ENCODE results near the gene NKG7.
A peak's percentile ranks its signal among the peaks of the same experiment; 100 is the strongest.
"Not testable (repeated sequence)": the region's sequence is repeated elsewhere in the genome, so short reads cannot be mapped to it uniquely, and the experiment has no call there.

The NKG7 gene, protein sequence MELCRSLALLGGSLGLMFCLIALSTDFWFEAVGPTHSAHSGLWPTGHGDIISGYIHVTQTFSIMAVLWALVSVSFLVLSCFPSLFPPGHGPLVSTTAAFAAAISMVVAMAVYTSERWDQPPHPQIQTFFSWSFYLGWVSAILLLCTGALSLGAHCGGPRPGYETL

GRCh38 chr19:51372649-51373504 lies at the start of gene NKG7:
NKG7 (minus strand) TSS chr19:51372654; CDS start chr19:51372535, 119 bp downstream.
- DNase-seq: peak; percentile 90

DNA sequence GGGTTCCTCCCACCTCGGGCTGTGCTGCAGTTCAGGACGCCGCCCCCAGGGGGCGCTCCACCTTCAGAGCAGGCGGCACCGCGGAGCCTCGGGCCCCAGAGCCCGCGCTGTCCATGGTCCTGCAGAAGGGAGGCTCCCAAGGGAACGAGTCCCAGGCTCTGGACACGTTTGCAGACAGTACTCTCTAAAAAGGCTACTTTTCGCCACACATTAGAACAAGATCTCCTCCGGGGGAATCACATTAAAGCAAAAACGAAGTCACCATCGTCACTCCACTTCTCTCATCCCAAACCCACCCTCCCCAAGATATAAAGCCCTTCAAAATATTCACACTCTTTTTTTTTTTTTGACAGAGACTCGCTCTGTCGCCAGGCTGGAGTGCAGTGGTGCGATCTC lies 49.6 kb upstream of the NKG7 start:
- peak; percentile 93 for DNase-seq

DNA sequence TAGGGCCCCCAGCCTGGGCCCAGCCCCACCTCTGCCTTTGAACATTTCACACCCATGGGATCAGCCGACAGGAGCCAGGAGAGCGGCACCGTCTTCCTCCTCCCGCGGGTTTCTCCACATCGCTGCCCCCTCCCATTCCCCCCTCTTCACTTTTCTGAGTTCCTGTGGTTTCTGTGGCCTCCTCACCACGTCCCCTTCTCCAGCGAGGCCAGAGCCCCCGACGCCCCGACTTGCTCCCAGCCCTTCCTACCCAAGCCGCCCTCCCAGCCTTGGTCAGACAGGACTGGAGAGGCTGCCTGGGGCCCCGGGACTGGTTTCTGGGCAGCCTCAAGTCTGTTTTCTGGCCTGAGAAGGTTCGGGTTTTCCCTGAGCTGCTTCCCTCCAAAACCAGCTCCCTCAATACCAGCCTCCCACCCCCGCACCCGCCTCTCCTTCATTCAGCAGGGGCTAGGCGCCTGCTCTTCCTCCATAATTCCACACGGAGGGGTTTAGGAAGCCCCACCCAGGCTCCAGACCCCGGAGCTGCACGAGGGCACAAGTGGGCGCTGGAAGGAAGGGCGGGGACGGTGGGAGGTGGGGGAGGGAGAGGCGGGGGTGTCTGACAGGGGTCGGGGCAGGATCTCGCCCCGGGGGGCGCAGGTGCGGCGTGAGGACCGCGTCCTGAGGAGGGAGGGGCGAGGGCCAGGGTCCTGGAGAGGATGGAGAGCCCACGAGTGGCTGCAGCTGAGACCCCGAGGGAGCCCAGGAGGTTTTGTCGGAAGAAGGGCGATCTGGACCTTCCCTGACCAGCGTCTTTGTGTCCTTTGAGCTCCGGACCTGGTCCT lies 49.0 kb upstream of the NKG7 start:
- peak; percentile 33 for DNase-seq

GRCh38 chr19:51420511-51420910 lies 48.1 kb upstream of the NKG7 start:
- not testable (repeated sequence) for DNase-seq

DNA sequence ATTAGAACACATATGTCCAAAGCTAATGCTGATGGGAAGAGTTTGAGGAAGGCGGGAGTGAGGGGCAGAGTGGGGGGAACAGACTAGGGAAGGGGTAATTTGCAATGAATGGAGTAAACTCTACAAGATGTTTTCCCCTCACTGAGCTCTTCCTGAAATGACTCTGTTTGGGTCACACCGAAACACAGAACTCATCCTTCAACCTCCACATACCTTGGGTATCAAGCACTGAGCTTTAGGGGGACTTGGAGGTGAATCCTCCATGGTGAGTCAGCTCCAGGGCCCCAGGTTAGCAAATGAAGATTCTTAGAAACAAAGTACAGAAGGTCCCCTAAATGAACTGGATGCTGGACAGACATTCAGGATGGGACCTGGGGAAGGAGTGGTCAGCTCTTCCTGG lies 46.3 kb upstream of the NKG7 start:
- no peak for DNase-seq

DNA sequence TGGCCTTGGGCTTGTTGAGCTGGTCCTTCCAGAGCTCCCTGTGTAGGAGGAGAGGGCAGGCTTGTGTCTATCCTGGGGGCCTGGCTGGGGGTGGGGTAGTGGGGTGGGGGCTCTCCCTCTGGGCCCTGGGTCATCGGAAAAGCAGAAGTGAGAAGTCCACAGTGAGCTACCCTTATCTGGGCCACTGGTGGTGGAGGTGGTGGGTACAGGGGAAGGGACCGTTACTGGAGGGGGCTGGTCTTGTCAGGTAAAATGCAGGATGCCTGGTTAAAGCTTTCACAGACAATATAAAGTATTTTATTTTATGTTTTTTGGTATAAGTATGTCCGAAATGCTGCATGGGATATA lies 45.3 kb upstream of the NKG7 start:
- no peak for DNase-seq

- peak; percentile 72 for DNase-seq
These were observed 44.8 kb upstream of the NKG7 start, which contains the start of gene SIGLEC10 for GRCh38 chr19:51417107-51417809. SIGLEC10 (minus strand) TSS chr19:51417642; CDS start chr19:51417581, 61 bp downstream.

DNA sequence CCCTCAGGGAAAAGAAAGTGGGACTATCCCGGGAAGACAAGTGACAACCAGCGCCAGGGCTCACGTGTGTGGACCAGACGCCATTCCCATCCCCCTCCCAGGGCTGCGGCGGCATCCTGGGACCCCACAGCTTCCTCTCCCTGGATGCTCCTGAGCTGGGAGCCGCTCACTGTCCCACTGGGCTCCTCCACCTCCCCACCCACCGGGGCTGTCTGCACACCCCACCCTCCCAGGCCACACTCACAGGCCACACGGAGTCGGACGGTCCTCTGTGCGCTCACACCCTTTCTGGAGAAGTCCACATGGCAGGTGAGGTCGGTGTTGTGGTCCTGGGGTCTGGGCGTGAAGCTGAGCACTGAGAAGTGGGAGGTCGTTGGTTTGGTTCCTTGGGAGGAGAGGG lies 44.0 kb upstream of the NKG7 start:
- not testable (repeated sequence) for DNase-seq

DNA sequence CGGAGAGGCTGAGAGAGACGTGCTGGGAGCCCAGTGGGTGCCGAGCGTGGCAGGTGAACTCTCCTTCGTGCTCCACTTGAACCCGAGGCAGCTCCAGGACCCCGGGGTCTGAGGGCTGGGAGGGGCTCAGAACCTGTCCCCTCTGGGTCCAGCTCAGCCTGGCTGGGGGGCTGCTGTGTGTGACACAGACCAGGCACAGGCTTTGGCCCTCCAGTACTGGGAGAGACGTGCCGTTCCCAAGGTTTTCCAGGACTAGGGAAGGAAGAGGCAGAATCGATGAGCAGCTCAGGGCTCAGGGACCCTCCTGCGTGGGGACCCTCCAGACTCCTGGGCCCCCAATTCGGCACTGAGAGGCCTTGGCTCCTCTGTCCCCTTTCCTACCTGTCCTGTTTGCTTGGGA lies 42.7 kb upstream of the NKG7 start:
- DNase-seq: no peak

DNA sequence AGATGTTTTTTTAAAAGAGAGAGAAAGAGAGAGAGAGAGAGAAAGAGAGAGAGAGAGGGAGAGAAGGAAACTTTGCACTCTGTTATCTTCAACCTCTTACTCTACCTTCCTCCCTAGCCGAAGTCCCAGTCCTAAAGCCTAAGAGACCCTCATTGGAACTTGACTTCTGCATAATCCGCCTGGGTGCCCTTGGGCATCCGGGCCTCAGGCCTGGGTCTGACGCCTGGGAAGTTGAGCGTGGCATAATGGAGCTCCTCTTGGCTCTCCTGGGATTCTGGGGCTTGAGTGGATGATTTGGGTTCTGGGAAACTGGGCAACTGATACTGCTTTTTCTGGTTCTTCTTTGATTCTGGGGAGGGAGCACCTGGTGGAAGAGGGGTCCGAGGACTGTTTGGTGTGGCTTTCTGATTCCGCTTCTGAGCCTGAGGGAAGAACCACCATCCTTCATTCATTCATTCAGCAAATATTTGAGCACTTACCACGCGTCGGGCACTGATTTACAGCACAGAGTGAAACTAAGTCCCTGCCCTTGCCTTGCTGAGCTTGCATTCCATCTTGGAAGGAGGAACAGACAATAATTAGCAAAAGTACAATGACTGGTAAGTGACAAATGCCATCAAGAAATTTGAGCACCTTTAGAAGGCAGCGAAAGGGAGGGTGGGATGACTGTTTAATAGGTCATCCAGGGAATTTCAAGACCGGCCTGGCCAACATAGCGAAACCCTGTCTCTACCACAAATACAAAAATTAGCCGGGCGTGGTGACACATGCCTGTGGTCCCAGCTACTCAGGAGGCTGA lies 38.7 kb upstream of the NKG7 start:
- no peak for DNase-seq

DNA sequence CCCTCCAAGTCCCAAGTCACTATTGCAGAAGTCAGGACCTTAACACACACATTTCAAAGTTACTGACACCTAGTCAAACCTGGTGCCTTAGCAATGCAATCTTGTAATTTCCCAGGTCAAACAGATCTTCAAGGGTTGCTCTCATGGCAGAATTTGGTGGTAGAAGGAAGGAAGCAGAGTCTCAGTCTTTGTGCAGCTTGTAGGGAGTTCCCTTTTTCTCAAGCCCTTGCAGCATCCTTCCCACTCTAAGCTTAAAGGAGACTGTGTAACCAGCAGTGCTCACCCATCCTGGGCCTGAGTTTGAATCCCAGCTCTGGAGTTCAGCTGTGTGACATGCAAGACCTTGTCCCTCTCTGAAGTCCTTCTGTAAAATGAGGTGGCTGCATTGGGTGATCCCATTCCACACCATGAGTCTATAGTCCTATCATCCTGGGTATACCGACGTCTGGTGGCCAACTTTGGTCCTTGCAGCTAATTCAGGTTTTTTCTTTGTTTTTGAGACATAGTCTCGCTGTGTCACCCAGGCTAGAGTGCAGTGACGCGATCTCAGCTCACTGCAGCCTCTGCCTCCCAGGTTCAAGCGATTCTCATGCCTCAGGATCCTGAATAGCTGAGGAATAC lies 35.2 kb upstream of the NKG7 start:
- DNase-seq: peak; percentile 34

DNA sequence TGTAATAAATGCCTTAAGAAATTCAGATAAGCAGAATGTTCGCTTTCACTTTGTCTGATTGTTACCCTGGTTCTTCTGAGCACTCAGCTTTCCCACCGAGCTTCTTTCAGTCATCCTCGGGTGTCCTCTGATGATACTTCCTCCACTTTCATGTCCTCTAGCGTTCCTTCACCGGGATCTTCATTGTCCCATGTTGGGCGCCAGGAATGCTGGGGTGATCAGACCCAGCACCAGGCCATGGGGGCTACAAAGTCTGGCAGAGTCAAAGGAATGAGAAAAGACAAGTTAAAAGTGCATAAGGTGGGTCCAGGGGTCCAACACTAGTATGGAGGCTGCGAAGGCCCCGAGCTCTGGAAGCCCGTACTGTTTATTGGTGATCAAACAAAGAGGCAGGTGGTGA lies 29.7 kb upstream of the NKG7 start:
- no peak for DNase-seq

DNA sequence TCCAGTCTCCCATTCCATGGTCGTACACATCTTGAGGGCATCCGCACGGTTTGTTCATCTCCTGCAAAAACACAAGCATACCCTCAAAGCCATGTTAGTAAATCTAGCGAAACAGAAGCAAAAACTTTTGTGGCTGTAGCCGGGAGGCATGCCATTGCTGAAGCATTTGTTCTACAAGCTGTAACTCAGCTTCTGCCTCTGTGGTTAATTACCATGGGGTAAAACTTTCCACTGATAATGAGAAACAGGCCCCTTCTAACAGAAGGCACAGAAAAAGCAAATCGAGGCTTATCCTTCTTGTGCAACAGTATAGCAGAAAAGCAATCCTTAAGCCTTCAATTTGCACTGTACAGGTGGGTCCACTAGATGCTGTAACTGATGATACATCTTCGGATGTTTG lies 27.5 kb upstream of the NKG7 start:
- DNase-seq: not testable (repeated sequence)

- no peak for DNase-seq
These were observed 26.8 kb upstream of the NKG7 start for GRCh38 chr19:51399231-51399630.

- no peak for DNase-seq
These were observed 25.7 kb upstream of the NKG7 start for GRCh38 chr19:51398096-51398704.

DNA sequence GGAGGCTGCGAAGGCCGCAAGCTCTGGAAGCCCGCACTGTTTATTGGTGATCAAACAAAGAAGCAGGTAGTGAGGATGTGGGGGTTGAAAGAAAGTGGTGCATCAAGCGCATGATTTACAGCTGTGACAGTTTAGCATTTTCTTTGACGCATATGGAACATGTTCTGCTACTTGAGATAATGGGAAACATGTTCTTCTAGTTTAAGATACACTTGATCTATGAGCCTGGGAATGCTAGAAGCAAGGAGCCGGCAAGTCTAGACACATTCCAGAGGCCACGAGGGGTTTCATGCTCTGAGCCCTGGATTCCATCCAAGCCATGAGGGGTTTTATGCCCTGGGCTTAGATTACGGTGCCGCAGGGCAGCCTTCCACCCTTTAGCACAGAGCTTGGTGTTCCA lies 25.0 kb upstream of the NKG7 start:
- not testable (repeated sequence) for DNase-seq

- no peak for DNase-seq
These were observed 23.7 kb upstream of the NKG7 start for GRCh38 chr19:51396175-51396574.

- peak; percentile 98 for DNase-seq
These were observed 21.8 kb upstream of the NKG7 start for GRCh38 chr19:51394050-51394836.

GRCh38 chr19:51392701-51393100 lies 20.2 kb upstream of the NKG7 start:
- DNase-seq: no peak

- DNase-seq: no peak
These were observed 18.7 kb upstream of the NKG7 start for GRCh38 chr19:51391073-51391611.

Measured in stimulated activated CD4-positive, alpha-beta T cell treated with anti-CD3 and anti-CD28 coated beads, Interleukin-15, amount 100 ng/mL, for 24 hours (primary cell).